ENCODE data around the gene PDIA2. TPM values are rescaled to one million over a fixed set of nuclear protein-coding genes. Genes with fewer than 3 reads are reported as not detected.

The PDIA2 gene
- total and polyA plus RNA-seq, 11 donors, result 0.17 to 9.3 (median 3.1) TPM

- intact Hi-C loops (cut with DNase I), result loop anchor here in 1 of 10 donors (10.0 kb wide), 1 partner anchor 98 kb away; no protein-coding TSS in a partner anchor
- TF ChIP-seq POLR2A (IDR thresholded peaks at IDR 0.05) (no peak), CTCF (IDR thresholded peaks at IDR 0.05) (no peak)
- DNase-seq, result no peak
- H3K4me3 ChIP-seq, result no peak overlapping the region
- no peak for ATAC-seq
- peaks cover 0 to 36% (median 18%) of the 10 kb centered on the region in 9 donors for H3K36me3 ChIP-seq
- H3K9me3 ChIP-seq, result no peaks in the 10 kb centered on the region
- H3K27ac ChIP-seq, result no peak overlapping the region
- 95 to 97% (median 96%) methylated on average over 12 of the region's 12 CpGs for WGBS, 4 donors
- H3K27me3 ChIP-seq, result no peaks in the 10 kb centered on the region
- H3K4me1 ChIP-seq, result peaks cover 0 to 21% (median 3%) of the 10 kb centered on the region in 12 donors
Observed at GRCh38 chr16:247027-247426, 35.9 kb upstream of the PDIA2 start.

- intact Hi-C loops (cut with DNase I), result loop anchor here in 1 of 10 donors (10.0 kb wide), 1 partner anchor 95 kb away; no protein-coding TSS in a partner anchor
- no peaks in the 10 kb centered on the region for H3K9me3 ChIP-seq
- peaks cover 0 to 24% (median 4%) of the 10 kb centered on the region in 12 donors for H3K4me1 ChIP-seq
- no peak overlapping the region for H3K27ac ChIP-seq
- H3K4me3 ChIP-seq, result no peak overlapping the region
- DNase-seq (no peak), ATAC-seq (no peak)
- 88 to 93% (median 90%) methylated on average over 11 to 12 of the region's 12 CpGs for WGBS, 4 donors
- TF ChIP-seq CTCF (IDR thresholded peaks at IDR 0.05) (no peak), POLR2A (IDR thresholded peaks at IDR 0.05) (no peak)
- H3K36me3 ChIP-seq, result peaks cover 0 to 56% (median 27%) of the 10 kb centered on the region in 9 donors
- no peaks in the 10 kb centered on the region for H3K27me3 ChIP-seq
Observed at GRCh38 chr16:249431-249830, 33.5 kb upstream of the PDIA2 start.

GRCh38 chr16:252366-253337 lies 30.3 kb upstream of the PDIA2 start:
- WGBS, 4 donors, result 49 to 57% (median 53%) methylated on average over 30 of the region's 30 CpGs
- peaks cover 0 to 84% (median 52%) of the 10 kb centered on the region in 9 donors for H3K36me3 ChIP-seq
- DNase-seq (no peak), ATAC-seq (peak; percentile 45 to 84 (median 74))
- H3K27me3 ChIP-seq, result no peaks in the 10 kb centered on the region
- peak overlapping the region in 9 of 12 donors; percentile 9 to 36 (median 20) for H3K4me3 ChIP-seq
- H3K9me3 ChIP-seq, result no peaks in the 10 kb centered on the region
- peak overlapping the region in 10 of 12 donors; percentile 41 to 73 (median 58) for H3K27ac ChIP-seq
- intact Hi-C loops (cut with DNase I), result no loop called here
- TF ChIP-seq POLR2A (IDR thresholded peaks at IDR 0.05), result no peak
- no peak for TF ChIP-seq CTCF (IDR thresholded peaks at IDR 0.05)
- H3K4me1 ChIP-seq, result peaks cover 0 to 24% (median 4%) of the 10 kb centered on the region in 12 donors

GRCh38 chr16:253833-254232 lies 29.1 kb upstream of the PDIA2 start:
- intact Hi-C loops (cut with DNase I), result no loop called here
- DNase-seq, result no peak
- Histone ChIP-seq H3K27me3 (no peaks in the 10 kb centered on the region), H3K9me3 (no peaks in the 10 kb centered on the region), H3K36me3 (peaks cover 0 to 80% (median 52%) of the 10 kb centered on the region in 9 donors), H3K27ac (no peak overlapping the region), H3K4me3 (no peak overlapping the region), H3K4me1 (peaks cover 0 to 24% (median 4%) of the 10 kb centered on the region in 12 donors)
- WGBS, 4 donors, result 78 to 95% (median 82%) methylated on average over 6 of the region's 6 CpGs
- no peak for TF ChIP-seq POLR2A (IDR thresholded peaks at IDR 0.05)
- TF ChIP-seq CTCF (IDR thresholded peaks at IDR 0.05), result no peak
- ATAC-seq, result no peak

Measured in heart left ventricle (tissue), 16 donors.